Measurements from ENCODE around the gene ANKRD11. TPM values are rescaled to one million over a fixed set of nuclear protein-coding genes. Genes with fewer than 3 reads are reported as not detected.
A peak's percentile ranks its signal among the peaks of the same experiment; 100 is the strongest.

ANKRD11 gene
- polyA plus RNA-seq, 1 donor from 2014 or later: 32.5 TPM

DNA sequence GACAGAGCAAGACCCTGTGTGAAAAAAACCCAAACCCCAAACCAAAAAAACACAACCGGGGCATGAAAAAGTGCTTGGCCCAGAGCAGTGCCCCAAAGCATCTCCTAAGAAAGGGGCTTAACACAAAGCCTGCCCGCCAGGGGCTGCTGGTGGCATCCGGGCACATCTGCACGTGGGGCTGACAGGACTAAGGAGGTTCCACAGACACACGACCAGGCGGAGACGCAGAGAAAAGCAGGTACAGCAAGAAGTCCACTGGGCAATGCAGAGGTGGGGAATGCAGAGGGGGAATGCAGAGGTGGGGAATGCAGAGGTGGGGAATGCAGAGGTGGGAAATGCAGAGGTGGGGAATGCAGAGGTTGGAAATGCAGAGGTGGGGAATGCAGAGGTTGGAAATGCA is 163.6 kb downstream of the ANKRD11 start:
- no peak for TF ChIP-seq EP300 (conservative IDR thresholded peaks at IDR 0.05; ENCODE audit: poor library complexity, severe bottlenecking)
- TF ChIP-seq, protein P1, sequence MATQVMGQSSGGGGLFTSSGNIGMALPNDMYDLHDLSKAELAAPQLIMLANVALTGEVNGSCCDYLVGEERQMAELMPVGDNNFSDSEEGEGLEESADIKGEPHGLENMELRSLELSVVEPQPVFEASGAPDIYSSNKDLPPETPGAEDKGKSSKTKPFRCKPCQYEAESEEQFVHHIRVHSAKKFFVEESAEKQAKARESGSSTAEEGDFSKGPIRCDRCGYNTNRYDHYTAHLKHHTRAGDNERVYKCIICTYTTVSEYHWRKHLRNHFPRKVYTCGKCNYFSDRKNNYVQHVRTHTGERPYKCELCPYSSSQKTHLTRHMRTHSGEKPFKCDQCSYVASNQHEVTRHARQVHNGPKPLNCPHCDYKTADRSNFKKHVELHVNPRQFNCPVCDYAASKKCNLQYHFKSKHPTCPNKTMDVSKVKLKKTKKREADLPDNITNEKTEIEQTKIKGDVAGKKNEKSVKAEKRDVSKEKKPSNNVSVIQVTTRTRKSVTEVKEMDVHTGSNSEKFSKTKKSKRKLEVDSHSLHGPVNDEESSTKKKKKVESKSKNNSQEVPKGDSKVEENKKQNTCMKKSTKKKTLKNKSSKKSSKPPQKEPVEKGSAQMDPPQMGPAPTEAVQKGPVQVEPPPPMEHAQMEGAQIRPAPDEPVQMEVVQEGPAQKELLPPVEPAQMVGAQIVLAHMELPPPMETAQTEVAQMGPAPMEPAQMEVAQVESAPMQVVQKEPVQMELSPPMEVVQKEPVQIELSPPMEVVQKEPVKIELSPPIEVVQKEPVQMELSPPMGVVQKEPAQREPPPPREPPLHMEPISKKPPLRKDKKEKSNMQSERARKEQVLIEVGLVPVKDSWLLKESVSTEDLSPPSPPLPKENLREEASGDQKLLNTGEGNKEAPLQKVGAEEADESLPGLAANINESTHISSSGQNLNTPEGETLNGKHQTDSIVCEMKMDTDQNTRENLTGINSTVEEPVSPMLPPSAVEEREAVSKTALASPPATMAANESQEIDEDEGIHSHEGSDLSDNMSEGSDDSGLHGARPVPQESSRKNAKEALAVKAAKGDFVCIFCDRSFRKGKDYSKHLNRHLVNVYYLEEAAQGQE (IDR thresholded peaks at IDR 0.05; ENCODE audit: borderline replicate concordance): no peak
- no peak for TF ChIP-seq SMC3 (conservative IDR thresholded peaks at IDR 0.05; ENCODE audit: poor library complexity)
- no peak for TF ChIP-seq MXI1 (conservative IDR thresholded peaks at IDR 0.05; ENCODE audit: poor library complexity, severe bottlenecking)
- TF ChIP-seq TAF1 (IDR thresholded peaks at IDR 0.05; ENCODE audit: low read depth): no peak
- TF ChIP-seq, protein P2, sequence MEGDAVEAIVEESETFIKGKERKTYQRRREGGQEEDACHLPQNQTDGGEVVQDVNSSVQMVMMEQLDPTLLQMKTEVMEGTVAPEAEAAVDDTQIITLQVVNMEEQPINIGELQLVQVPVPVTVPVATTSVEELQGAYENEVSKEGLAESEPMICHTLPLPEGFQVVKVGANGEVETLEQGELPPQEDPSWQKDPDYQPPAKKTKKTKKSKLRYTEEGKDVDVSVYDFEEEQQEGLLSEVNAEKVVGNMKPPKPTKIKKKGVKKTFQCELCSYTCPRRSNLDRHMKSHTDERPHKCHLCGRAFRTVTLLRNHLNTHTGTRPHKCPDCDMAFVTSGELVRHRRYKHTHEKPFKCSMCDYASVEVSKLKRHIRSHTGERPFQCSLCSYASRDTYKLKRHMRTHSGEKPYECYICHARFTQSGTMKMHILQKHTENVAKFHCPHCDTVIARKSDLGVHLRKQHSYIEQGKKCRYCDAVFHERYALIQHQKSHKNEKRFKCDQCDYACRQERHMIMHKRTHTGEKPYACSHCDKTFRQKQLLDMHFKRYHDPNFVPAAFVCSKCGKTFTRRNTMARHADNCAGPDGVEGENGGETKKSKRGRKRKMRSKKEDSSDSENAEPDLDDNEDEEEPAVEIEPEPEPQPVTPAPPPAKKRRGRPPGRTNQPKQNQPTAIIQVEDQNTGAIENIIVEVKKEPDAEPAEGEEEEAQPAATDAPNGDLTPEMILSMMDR (IDR thresholded peaks at IDR 0.05; ENCODE audit: poor library complexity, severe bottlenecking): no peak
- TF ChIP-seq RAD21 (conservative IDR thresholded peaks at IDR 0.05): no peak
- no peak for TF ChIP-seq EZH2 (IDR thresholded peaks at IDR 0.05; ENCODE audit: borderline replicate concordance, insufficient read depth, low read length, poor library complexity, severe bottlenecking)
- no peak for TF ChIP-seq POLR2AphosphoS5 (IDR thresholded peaks at IDR 0.05)
- Histone ChIP-seq H3K27me3 (ENCODE audit: insufficient read depth, low read depth, low read length) (no peaks in the 10 kb centered on the region), H3K9ac (ENCODE audit: low read length) (no peak overlapping the region), H3F3A (ENCODE audit: insufficient read depth, low read length, poor library complexity, severe bottlenecking) (no peaks in the 10 kb centered on the region), H3K9me2 (ENCODE audit: insufficient read depth, low read length) (no peaks in the 10 kb centered on the region), H3K36me3 (ENCODE audit: insufficient read depth, low read length) (no peaks in the 10 kb centered on the region), H3K4me3 (ENCODE audit: low read length) (no peak overlapping the region), H3K79me2 (replicated peaks; ENCODE audit: insufficient read depth, low read length) (peaks cover 70% of the 10 kb centered on the region), H3K9me3 (ENCODE audit: low read length) (no peaks in the 10 kb centered on the region), H3K4me2 (ENCODE audit: low read length) (no peak overlapping the region), H4K20me1 (ENCODE audit: insufficient read depth) (peaks cover 3% of the 10 kb centered on the region), H2AFZ (ENCODE audit: low read depth, low read length) (no peak overlapping the region), H3K27ac (ENCODE audit: low read length) (no peak overlapping the region)

DNA sequence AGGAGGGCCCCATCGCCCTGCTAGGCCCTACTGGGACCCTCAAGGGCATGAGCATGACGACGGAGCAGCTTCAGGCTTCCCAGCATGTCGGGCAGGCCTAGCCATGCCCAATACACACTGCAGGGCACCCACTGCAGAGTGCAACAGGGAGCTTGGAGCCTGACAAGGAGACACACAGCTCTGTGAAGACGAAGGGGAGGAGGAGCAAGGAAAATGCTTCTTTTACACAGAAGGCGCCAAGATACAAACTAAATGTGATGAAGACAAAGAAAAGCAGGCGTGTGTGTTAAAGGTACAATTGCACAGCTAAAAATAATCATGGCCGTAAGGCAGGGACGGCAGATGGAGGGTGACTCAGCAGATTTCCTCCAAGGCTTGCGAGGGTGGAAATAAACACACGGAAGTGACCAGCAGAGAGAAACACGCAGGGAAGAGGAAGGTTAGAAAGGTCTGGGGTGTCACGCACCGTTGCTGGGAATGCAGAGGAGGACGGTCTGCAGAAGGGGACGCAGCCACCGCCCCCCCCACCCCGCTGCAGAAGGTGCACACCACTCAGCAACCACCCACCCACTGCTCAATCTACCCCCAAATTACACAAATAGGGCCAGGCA is 164.4 kb downstream of the ANKRD11 start:
- Histone ChIP-seq H4K20me1 (ENCODE audit: insufficient read depth) (no peaks in the 10 kb centered on the region), H3K9ac (ENCODE audit: low read length) (peak overlapping the region; percentile 19), H3K36me3 (ENCODE audit: insufficient read depth, low read length) (no peaks in the 10 kb centered on the region), H3K4me3 (ENCODE audit: low read length) (no peak overlapping the region), H3K9me3 (ENCODE audit: low read length) (no peaks in the 10 kb centered on the region), H3K9me2 (ENCODE audit: insufficient read depth, low read length) (no peaks in the 10 kb centered on the region), H3K4me2 (ENCODE audit: low read length) (peak overlapping the region; percentile 7), H2AFZ (ENCODE audit: low read depth, low read length) (no peak overlapping the region), H3K27me3 (ENCODE audit: insufficient read depth, low read depth, low read length) (no peaks in the 10 kb centered on the region), H3F3A (ENCODE audit: insufficient read depth, low read length, poor library complexity, severe bottlenecking) (no peaks in the 10 kb centered on the region), H3K27ac (ENCODE audit: low read length) (peak overlapping the region; percentile 35), H3K79me2 (replicated peaks; ENCODE audit: insufficient read depth, low read length) (peaks cover 64% of the 10 kb centered on the region)
- TF ChIP-seq, protein P2 (IDR thresholded peaks at IDR 0.05; ENCODE audit: poor library complexity, severe bottlenecking): no peak
- TF ChIP-seq EP300 (conservative IDR thresholded peaks at IDR 0.05; ENCODE audit: poor library complexity, severe bottlenecking) (no peak), MXI1 (conservative IDR thresholded peaks at IDR 0.05; ENCODE audit: poor library complexity, severe bottlenecking) (no peak), TAF1 (IDR thresholded peaks at IDR 0.05; ENCODE audit: low read depth) (no peak), EZH2 (IDR thresholded peaks at IDR 0.05; ENCODE audit: borderline replicate concordance, insufficient read depth, low read length, poor library complexity, severe bottlenecking) (no peak), RAD21 (conservative IDR thresholded peaks at IDR 0.05) (no peak), SMC3 (conservative IDR thresholded peaks at IDR 0.05; ENCODE audit: poor library complexity) (no peak), POLR2AphosphoS5 (IDR thresholded peaks at IDR 0.05) (no peak)
- TF ChIP-seq, protein P1 (IDR thresholded peaks at IDR 0.05; ENCODE audit: borderline replicate concordance): no peak
